Adrenal gland (tissue), 12 donors: ENCODE measurements around the gene DRGX. TPM values are rescaled to one million over a fixed set of nuclear protein-coding genes. Genes with fewer than 3 reads are reported as not detected.

Experiments used
- DNase-seq, 7 donors: peaks; one replicate each; pipeline ENCODE4 v3.0.0-alpha.2; 2019 to 2020
- H3K27ac ChIP-seq, 5 donors: fragments of 200-600 bp; sonication (generic) in 4 of 5; 1 replicate in 3 of 5; 2 replicates in 2 of 5; pipeline versions ENCODE4 v1.5.1 to v1.8.0; 2016 to 2020; ENCODE audit warnings: mild to moderate bottlenecking in 1 of 5
- H3K27me3 ChIP-seq: fragments of 200-600 bp; 2 replicates; pipeline ENCODE4 v1.8.0; 2021
- H3K36me3 ChIP-seq, 2 donors: fragments of 200-600 bp; replicated peaks in 1 of 2; 1 replicate in 1 of 2; 2 replicates in 1 of 2; pipeline versions ENCODE4 v1.5.1 to v1.8.0; 2018 to 2022
- H3K4me1 ChIP-seq, 2 donors: fragments of 200-600 bp; replicated peaks in 1 of 2; 1 replicate in 1 of 2; 2 replicates in 1 of 2; pipeline versions ENCODE4 v1.5.1 to v1.8.0; 2018 to 2021
- H3K4me3 ChIP-seq, 4 donors: fragments of 200-600 bp; sonication (generic) in 3 of 4; one replicate each; pipeline ENCODE4 v1.5.1; 2016 to 2018
- H3K9me3 ChIP-seq, 3 donors: fragments of 200-600 bp; sonication (generic) in 1 of 3; replicated peaks in 1 of 3; 1 replicate in 2 of 3; 2 replicates in 1 of 3; pipeline versions ENCODE4 v1.5.1 to v1.8.0; 2016 to 2021
- POLR2A ChIP-seq, 2 donors: fragments of 450-650 bp; IDR thresholded peaks; one replicate each; pipeline ENCODE4 v1.6.1; 2017; ENCODE audit warnings: antibody characterized with exemption in 2 of 2, mild to moderate bottlenecking in 2 of 2, moderate library complexity in 1 of 2
- WGBS, 4 donors: extraction: QIAGEN DNeasy Blood & Tissue Kit in 2 of 4; methylation state at CpG; one replicate each; pipeline versions ENCODE4 v1.1.5 to v1.1.7; 2013 to 2017; 5-methylcytosine and 5-hydroxymethylcytosine counted together
- intact Hi-C, 2 donors: fragments of 100-400 bp; cut with DNase I; formaldehyde crosslinking; loops; one replicate each; pipeline versions ENCODE4 v1.14.1 to v1.15.0; 2022 to 2023
- polyA plus RNA-seq, 3 donors: library from polyadenylated mRNA; stranded (reverse); fragments of 200-250 nt in 2 of 3; fragments of 350-450 nt in 1 of 3; fragmentation: Illumina TruSeq in 1 of 3; extraction: RNeasy Lipid Tissue Mini Kit (QIAGEN cat#74804) in 1 of 3; gene quantifications; one replicate each; pipeline ENCODE4 v1.2.3, GENCODE V29; 2013 to 2014
- total RNA-seq, 9 donors: library from RNA; depleted of rRNA in 4 of 9; stranded (reverse); fragments of >200 nt in 4 of 9; fragments of 120-200 nt in 1 of 9; fragmentation: NEBNext Ultra II Directional in 1 of 9; extraction: Animal tissue kit (Norgen Biotek cat#: 25700) in 1 of 9; gene quantifications; one replicate each; pipeline versions ENCODE4 v1.1.0 to v1.2.4, GENCODE V29; 2013 to 2023
- TF ChIP-seq, protein P1 (sequence below), 6 experiments: fragments of 450-650 bp in 4 of 6; fragments of 200-600 bp in 2 of 6; sonication (generic) in 1 of 6; IDR thresholded peaks; 1 replicate in 5 of 6; 2 replicates in 1 of 6; pipeline versions ENCODE4 v1.5.1 to v1.8.0; 2016 to 2021; ENCODE audit warnings: antibody characterized with exemption in 6 of 6, mild to moderate bottlenecking in 2 of 6, moderate library complexity in 1 of 6
- donor health status: healthy with polysubstance abuse.
- donor health status: Bipolar disorder and iron deficiency.
- donor health status: DM: yes; HTN: yes; CAD: no.
- donor health status: DM: no; HTN: no; CAD: no.
- donor health status: DM: no; HTN: no; CAD: no.
- donor health status: DM: yes; HTN: yes; CAD: no.

The DRGX gene
- total and polyA plus RNA-seq, 12 donors = 0.06 to 9.6 (median 2.8) TPM; not detected in 4

DNA sequence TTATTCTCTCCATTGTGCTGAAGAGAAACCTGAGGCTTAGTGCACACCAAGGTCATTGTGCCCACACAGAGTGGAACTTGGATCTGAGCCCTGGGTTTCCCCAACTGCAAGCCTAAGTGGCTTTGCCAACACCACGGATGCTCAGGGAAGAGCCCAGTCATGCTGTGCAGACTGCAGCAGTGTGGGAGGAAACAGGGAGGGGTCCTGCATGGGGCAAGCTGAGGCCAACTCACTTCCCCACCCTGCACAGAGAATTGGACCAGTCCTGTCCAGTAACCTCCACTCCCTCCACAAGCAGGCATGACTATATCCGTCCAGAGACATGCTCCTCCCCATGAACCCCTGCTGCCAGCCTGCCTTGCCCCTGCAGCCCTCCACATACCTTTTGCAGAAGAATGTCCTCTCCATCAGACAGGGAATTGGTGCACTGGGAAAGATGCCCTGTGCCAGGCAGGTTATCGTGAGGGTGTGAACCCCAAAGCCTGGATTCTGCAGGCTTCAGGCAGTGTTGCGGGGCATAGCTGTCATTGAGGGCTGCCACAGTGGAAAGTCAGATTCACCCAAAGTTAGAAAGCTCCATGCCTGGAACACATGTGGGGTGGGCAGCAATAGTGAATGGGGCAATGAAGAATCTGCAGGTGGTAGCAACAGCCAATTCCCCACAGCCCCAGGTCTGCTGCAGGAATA is 44.9 kb downstream of the DRGX start:
- no peaks in the 10 kb centered on the region for H3K4me1 ChIP-seq
- H3K4me3 ChIP-seq = no peak overlapping the region
- intact Hi-C loops = no loop called here
- no peaks in the 10 kb centered on the region for H3K36me3 ChIP-seq
- no peak for DNase-seq
- 68 to 83% (median 73%) methylated on average over 3 to 4 of the region's 4 CpGs for whole genome bisulfite sequencing, 4 donors
- H3K27me3 ChIP-seq = no peaks in the 10 kb centered on the region
- TF ChIP-seq, protein P1, sequence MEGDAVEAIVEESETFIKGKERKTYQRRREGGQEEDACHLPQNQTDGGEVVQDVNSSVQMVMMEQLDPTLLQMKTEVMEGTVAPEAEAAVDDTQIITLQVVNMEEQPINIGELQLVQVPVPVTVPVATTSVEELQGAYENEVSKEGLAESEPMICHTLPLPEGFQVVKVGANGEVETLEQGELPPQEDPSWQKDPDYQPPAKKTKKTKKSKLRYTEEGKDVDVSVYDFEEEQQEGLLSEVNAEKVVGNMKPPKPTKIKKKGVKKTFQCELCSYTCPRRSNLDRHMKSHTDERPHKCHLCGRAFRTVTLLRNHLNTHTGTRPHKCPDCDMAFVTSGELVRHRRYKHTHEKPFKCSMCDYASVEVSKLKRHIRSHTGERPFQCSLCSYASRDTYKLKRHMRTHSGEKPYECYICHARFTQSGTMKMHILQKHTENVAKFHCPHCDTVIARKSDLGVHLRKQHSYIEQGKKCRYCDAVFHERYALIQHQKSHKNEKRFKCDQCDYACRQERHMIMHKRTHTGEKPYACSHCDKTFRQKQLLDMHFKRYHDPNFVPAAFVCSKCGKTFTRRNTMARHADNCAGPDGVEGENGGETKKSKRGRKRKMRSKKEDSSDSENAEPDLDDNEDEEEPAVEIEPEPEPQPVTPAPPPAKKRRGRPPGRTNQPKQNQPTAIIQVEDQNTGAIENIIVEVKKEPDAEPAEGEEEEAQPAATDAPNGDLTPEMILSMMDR (IDR thresholded peaks at IDR 0.05) = no peak
- TF ChIP-seq POLR2A (IDR thresholded peaks at IDR 0.05) = no peak
- no peaks in the 10 kb centered on the region for H3K9me3 ChIP-seq
- H3K27ac ChIP-seq = no peak overlapping the region

DNA sequence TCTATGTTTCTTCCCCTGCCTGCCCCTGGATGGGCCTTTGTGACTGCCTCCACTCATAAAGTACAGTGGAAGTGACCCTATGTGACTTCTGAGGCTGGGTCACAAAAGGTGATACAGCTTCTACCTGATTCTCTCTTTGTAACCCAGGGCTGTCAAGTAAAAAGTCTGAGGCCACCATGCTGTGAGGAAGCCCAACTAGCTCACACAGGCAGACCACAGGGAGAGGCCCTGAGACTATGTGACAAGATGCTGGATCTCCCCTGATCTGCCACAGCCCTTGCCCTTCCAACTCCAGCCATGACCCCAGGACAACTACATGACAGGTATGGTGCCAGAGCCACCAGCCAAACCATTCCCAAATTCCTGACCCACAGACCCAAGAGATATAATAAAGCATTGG is 45.8 kb downstream of the DRGX start:
- no peaks in the 10 kb centered on the region for H3K9me3 ChIP-seq
- H3K36me3 ChIP-seq = no peaks in the 10 kb centered on the region
- TF ChIP-seq, protein P1 (IDR thresholded peaks at IDR 0.05) = no peak
- TF ChIP-seq POLR2A (IDR thresholded peaks at IDR 0.05) = no peak
- DNase-seq = no peak
- no peak overlapping the region for H3K27ac ChIP-seq
- no peaks in the 10 kb centered on the region for H3K4me1 ChIP-seq
- intact Hi-C loops = no loop called here
- no peak overlapping the region for H3K4me3 ChIP-seq
- no peaks in the 10 kb centered on the region for H3K27me3 ChIP-seq

DNA sequence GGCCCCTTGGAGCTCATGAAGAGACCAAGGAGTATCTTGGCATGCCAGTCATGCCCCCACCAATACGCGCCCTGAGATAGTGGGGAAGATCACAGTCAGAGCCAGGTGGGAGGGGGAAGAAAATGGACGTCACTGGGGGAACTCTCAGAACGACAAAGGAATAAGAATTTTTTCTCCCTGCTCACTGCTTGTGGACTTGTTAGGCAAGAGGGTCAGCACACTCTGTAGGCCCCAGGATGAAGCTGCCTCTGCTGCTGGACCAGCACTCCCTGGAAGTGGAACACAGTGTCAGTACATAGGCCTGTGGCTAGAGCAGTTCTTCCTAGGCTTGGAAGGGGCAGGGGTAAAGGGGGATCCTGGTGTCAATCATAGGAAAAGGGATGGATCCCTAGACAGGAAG is 46.5 kb downstream of the DRGX start:
- 88 to 96% (median 94%) methylated on average over 4 of the region's 4 CpGs for WGBS, 4 donors
- Histone ChIP-seq H3K4me3 (no peak overlapping the region), H3K27me3 (no peaks in the 10 kb centered on the region), H3K36me3 (no peaks in the 10 kb centered on the region), H3K9me3 (no peaks in the 10 kb centered on the region), H3K27ac (no peak overlapping the region), H3K4me1 (no peaks in the 10 kb centered on the region)
- intact Hi-C loops = no loop called here
- TF ChIP-seq POLR2A (IDR thresholded peaks at IDR 0.05) = no peak
- TF ChIP-seq, protein P1 (IDR thresholded peaks at IDR 0.05) = no peak
- DNase-seq = no peak

DNA sequence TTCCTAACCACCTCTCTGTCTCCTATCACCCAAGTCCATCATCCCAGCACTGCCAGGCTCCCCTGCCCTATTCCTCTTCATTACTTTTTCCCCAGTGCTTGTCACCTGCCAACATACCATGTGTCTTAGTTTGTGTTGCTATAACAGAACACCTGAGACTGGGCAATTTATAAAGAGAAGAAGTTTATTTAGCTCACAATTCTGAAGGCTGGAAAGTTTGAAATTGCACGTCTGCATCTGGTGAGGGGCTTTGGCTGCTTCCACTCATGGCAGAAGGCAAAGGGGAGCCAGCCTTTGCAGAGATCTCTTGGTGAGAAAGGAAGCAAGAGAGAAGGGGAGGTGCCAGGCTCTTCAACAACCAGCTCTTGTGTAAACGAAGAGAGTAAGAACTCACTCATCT is 47.3 kb downstream of the DRGX start:
- Histone ChIP-seq H3K4me3 (no peak overlapping the region), H3K9me3 (no peaks in the 10 kb centered on the region), H3K27me3 (no peaks in the 10 kb centered on the region), H3K27ac (no peak overlapping the region), H3K4me1 (no peaks in the 10 kb centered on the region), H3K36me3 (no peaks in the 10 kb centered on the region)
- 55 to 82% (median 64%) methylated on average over 2 of the region's 2 CpGs for WGBS, 4 donors
- TF ChIP-seq, protein P1 (IDR thresholded peaks at IDR 0.05) = no peak
- no peak for TF ChIP-seq POLR2A (IDR thresholded peaks at IDR 0.05)
- intact Hi-C loops = no loop called here
- DNase-seq = no peak
